Endothelial cell of umbilical vein (primary cell): ENCODE results near the gene ELOB.

ENCODE experiments used
- CTCF ChIP-seq, 2 donors: IDR thresholded peaks; 1 replicate in 1 of 2; 2 replicates in 1 of 2; pipeline ENCODE4 v1.5.1; 2011; ENCODE audit warnings: low read length in 2 of 2, mild to moderate bottlenecking in 2 of 2, moderate library complexity in 2 of 2, control low read depth in 1 of 2, inconsistent platforms in 1 of 2, low read depth in 1 of 2; ENCODE audit not compliant: insufficient read depth in 1 of 2; ENCODE audit errors: extremely low read depth in 1 of 2
- EZH2 ChIP-seq: IDR thresholded peaks from 2 replicates; pipeline ENCODE4 v1.6.1; 2012; ENCODE audit warnings: borderline replicate concordance, low read depth, mild to moderate bottlenecking, moderate library complexity, low read length, inconsistent platforms; ENCODE audit not compliant: severe bottlenecking
- FOS ChIP-seq: IDR thresholded peaks from 2 replicates; pipeline ENCODE4 v1.6.1; 2011; ENCODE audit warnings: mild to moderate bottlenecking, low read length, moderate library complexity, borderline replicate concordance; ENCODE audit not compliant: insufficient read depth
- GATA2 ChIP-seq: IDR thresholded peaks from 2 replicates; pipeline ENCODE4 v1.7.0; 2011; ENCODE audit warnings: low read depth, mild to moderate bottlenecking, moderate library complexity, mixed read lengths, low read length; ENCODE audit not compliant: insufficient read length, insufficient read depth
- JUN ChIP-seq: IDR thresholded peaks from 2 replicates; pipeline ENCODE4 v1.6.1; 2011; ENCODE audit warnings: borderline replicate concordance, low read depth; ENCODE audit not compliant: insufficient read length, insufficient read depth
- MAX ChIP-seq: IDR thresholded peaks from 2 replicates; pipeline ENCODE4 v1.6.1; 2011; ENCODE audit not compliant: insufficient read depth, insufficient read length
- MYC ChIP-seq: IDR thresholded peaks from one replicate; pipeline ENCODE4 v1.6.1; 2011; ENCODE audit warnings: mild to moderate bottlenecking, low read depth, low read length
- POLR2A ChIP-seq: IDR thresholded peaks from 2 replicates; pipeline ENCODE4 v1.6.1; 2012; ENCODE audit warnings: low read depth, mild to moderate bottlenecking, control low read depth, low read length
- POLR2AphosphoS5 ChIP-seq: IDR thresholded peaks from 2 replicates; pipeline ENCODE4 v1.6.1; 2012; ENCODE audit warnings: low read depth, mild to moderate bottlenecking, control low read depth, low read length, moderate library complexity; ENCODE audit not compliant: insufficient read depth

GRCh38 chr16:2799205-2799858, 22.3 kb upstream of the ELOB start:
- TF ChIP-seq CTCF (IDR thresholded peaks at IDR 0.05; ENCODE audit: extremely low read depth in 1 of 2, insufficient read depth in 1 of 2, low read depth in 1 of 2, low read length in 2 of 2) (no peak), EZH2 (no peak), MAX (no peak), JUN (no peak), POLR2A (no peak), POLR2AphosphoS5 (no peak), GATA2 (no peak), MYC (no peak), FOS (no peak)
